ENCODE data around the gene TELO2.

The TELO2 gene

GRCh38 chr16:1495889-1496262 is 2.7 kb downstream of the TELO2 start:
- H3K27ac Mint-ChIP-seq = no peak overlapping the region
- DNase-seq = no peak
- no peak overlapping the region for H3K4me3 Mint-ChIP-seq

GRCh38 chr16:1496464-1496863 is 3.3 kb downstream of the TELO2 start:
- ATAC-seq = no peak

More at GRCh38 chr16:1495889-1496262, 2.7 kb downstream of the TELO2 start:
- Mint-ChIP-seq H3K36me3 (ENCODE audit: low read depth) (peaks cover 14% of the 10 kb centered on the region), H3K4me1 (peaks cover 10% of the 10 kb centered on the region), H3K9me3 (no peaks in the 10 kb centered on the region), H3K27me3 (no peaks in the 10 kb centered on the region)
- ATAC-seq = no peak

GRCh38 chr16:1497014-1497598 is 3.9 kb downstream of the TELO2 start:
- Mint-ChIP-seq H3K36me3 (ENCODE audit: low read depth) (peaks cover 14% of the 10 kb centered on the region), H3K27ac (no peak overlapping the region), H3K9me3 (no peaks in the 10 kb centered on the region), H3K27me3 (no peaks in the 10 kb centered on the region), H3K4me1 (peaks cover 10% of the 10 kb centered on the region), H3K4me3 (no peak overlapping the region)
- no peak for ATAC-seq
- no peak for DNase-seq

More at GRCh38 chr16:1496464-1496863, 3.3 kb downstream of the TELO2 start:
- H3K36me3 Mint-ChIP-seq (ENCODE audit: low read depth) = peaks cover 14% of the 10 kb centered on the region
- H3K9me3 Mint-ChIP-seq = no peaks in the 10 kb centered on the region
- no peak for DNase-seq
- H3K27ac Mint-ChIP-seq = no peak overlapping the region
- no peaks in the 10 kb centered on the region for H3K27me3 Mint-ChIP-seq
- no peak overlapping the region for H3K4me3 Mint-ChIP-seq
- peaks cover 10% of the 10 kb centered on the region for H3K4me1 Mint-ChIP-seq

- H3K27me3 Mint-ChIP-seq = no peaks in the 10 kb centered on the region
- peaks cover 22% of the 10 kb centered on the region for H3K36me3 Mint-ChIP-seq (ENCODE audit: low read depth)
- no peak overlapping the region for H3K27ac Mint-ChIP-seq
- H3K4me1 Mint-ChIP-seq = no peaks in the 10 kb centered on the region
- DNase-seq = no peak
- no peak for ATAC-seq
- no peaks in the 10 kb centered on the region for H3K9me3 Mint-ChIP-seq
- no peak overlapping the region for H3K4me3 Mint-ChIP-seq
Measured at GRCh38 chr16:1498899-1499676, 5.9 kb downstream of the TELO2 start.

GRCh38 chr16:1499756-1500464 is 6.8 kb downstream of the TELO2 start:
- ATAC-seq (no peak), DNase-seq (no peak)
- Mint-ChIP-seq H3K27ac (no peak overlapping the region), H3K36me3 (ENCODE audit: low read depth) (peaks cover 22% of the 10 kb centered on the region), H3K4me3 (no peak overlapping the region), H3K4me1 (no peaks in the 10 kb centered on the region), H3K9me3 (no peaks in the 10 kb centered on the region), H3K27me3 (no peaks in the 10 kb centered on the region)

- Mint-ChIP-seq H3K36me3 (ENCODE audit: low read depth) (peaks cover 22% of the 10 kb centered on the region), H3K9me3 (no peaks in the 10 kb centered on the region)
- no peak for ATAC-seq
Measured at GRCh38 chr16:1500465-1501150, 7.4 kb downstream of the TELO2 start.

GRCh38 chr16:1501630-1502029 is 8.5 kb downstream of the TELO2 start:
- ATAC-seq (no peak), DNase-seq (no peak)
- Mint-ChIP-seq H3K4me3 (no peak overlapping the region), H3K4me1 (no peaks in the 10 kb centered on the region), H3K27ac (no peak overlapping the region), H3K9me3 (no peaks in the 10 kb centered on the region), H3K27me3 (no peaks in the 10 kb centered on the region), H3K36me3 (ENCODE audit: low read depth) (peaks cover 21% of the 10 kb centered on the region)

More at GRCh38 chr16:1500465-1501150, 7.4 kb downstream of the TELO2 start:
- no peak overlapping the region for H3K27ac Mint-ChIP-seq
- H3K4me1 Mint-ChIP-seq = no peaks in the 10 kb centered on the region
- H3K27me3 Mint-ChIP-seq = no peaks in the 10 kb centered on the region
- no peak for DNase-seq
- H3K4me3 Mint-ChIP-seq = no peak overlapping the region

GRCh38 chr16:1502092-1503004 is 9.2 kb downstream of the TELO2 start:
- peaks cover 17% of the 10 kb centered on the region for H3K36me3 Mint-ChIP-seq (ENCODE audit: low read depth)
- H3K4me1 Mint-ChIP-seq = no peaks in the 10 kb centered on the region
- H3K27me3 Mint-ChIP-seq = no peaks in the 10 kb centered on the region
- H3K27ac Mint-ChIP-seq = no peak overlapping the region
- no peak for ATAC-seq
- no peak overlapping the region for H3K4me3 Mint-ChIP-seq
- no peak for DNase-seq
- H3K9me3 Mint-ChIP-seq = no peaks in the 10 kb centered on the region

- Mint-ChIP-seq H3K36me3 (ENCODE audit: low read depth) (peaks cover 12% of the 10 kb centered on the region), H3K9me3 (no peaks in the 10 kb centered on the region), H3K27me3 (no peaks in the 10 kb centered on the region), H3K4me1 (no peaks in the 10 kb centered on the region), H3K27ac (no peak overlapping the region), H3K4me3 (no peak overlapping the region)
- no peak for ATAC-seq
- no peak for DNase-seq
Measured at GRCh38 chr16:1503110-1503955, 10.2 kb downstream of the TELO2 start.

- no peak for ATAC-seq
- H3K9me3 Mint-ChIP-seq = no peaks in the 10 kb centered on the region
- H3K4me3 Mint-ChIP-seq = no peak overlapping the region
- H3K27me3 Mint-ChIP-seq = no peaks in the 10 kb centered on the region
- H3K36me3 Mint-ChIP-seq (ENCODE audit: low read depth) = peaks cover 11% of the 10 kb centered on the region
- no peak for DNase-seq
- no peaks in the 10 kb centered on the region for H3K4me1 Mint-ChIP-seq
- no peak overlapping the region for H3K27ac Mint-ChIP-seq
Measured at GRCh38 chr16:1505073-1505844, 12.1 kb downstream of the TELO2 start.

GRCh38 chr16:1505912-1506311 is 12.8 kb downstream of the TELO2 start:
- Mint-ChIP-seq H3K4me3 (no peak overlapping the region), H3K36me3 (ENCODE audit: low read depth) (peaks cover 12% of the 10 kb centered on the region), H3K27ac (no peak overlapping the region), H3K27me3 (no peaks in the 10 kb centered on the region), H3K9me3 (no peaks in the 10 kb centered on the region), H3K4me1 (no peaks in the 10 kb centered on the region)
- ATAC-seq (no peak), DNase-seq (no peak)

GRCh38 chr16:1506494-1507213 is 13.5 kb downstream of the TELO2 start:
- Mint-ChIP-seq H3K27me3 (no peaks in the 10 kb centered on the region), H3K27ac (no peak overlapping the region), H3K4me3 (no peak overlapping the region), H3K9me3 (no peaks in the 10 kb centered on the region), H3K4me1 (no peaks in the 10 kb centered on the region), H3K36me3 (ENCODE audit: low read depth) (peaks cover 12% of the 10 kb centered on the region)
- DNase-seq (no peak), ATAC-seq (no peak)
